SKM-1 treated with dmso at 0.1 percent for 144 hours (cell line): ENCODE data around the gene PPP1R13B.
"Not testable (repeated sequence)": the region's sequence is repeated elsewhere in the genome, so short reads cannot be mapped to it uniquely, and the experiment has no call there.

Experiments used
- DNase-seq: peaks from one replicate; lab custom pipeline; 2025; ENCODE audit not compliant: unreplicated experiment; lab: John Stamatoyannopoulos, UW

The PPP1R13B gene

DNA sequence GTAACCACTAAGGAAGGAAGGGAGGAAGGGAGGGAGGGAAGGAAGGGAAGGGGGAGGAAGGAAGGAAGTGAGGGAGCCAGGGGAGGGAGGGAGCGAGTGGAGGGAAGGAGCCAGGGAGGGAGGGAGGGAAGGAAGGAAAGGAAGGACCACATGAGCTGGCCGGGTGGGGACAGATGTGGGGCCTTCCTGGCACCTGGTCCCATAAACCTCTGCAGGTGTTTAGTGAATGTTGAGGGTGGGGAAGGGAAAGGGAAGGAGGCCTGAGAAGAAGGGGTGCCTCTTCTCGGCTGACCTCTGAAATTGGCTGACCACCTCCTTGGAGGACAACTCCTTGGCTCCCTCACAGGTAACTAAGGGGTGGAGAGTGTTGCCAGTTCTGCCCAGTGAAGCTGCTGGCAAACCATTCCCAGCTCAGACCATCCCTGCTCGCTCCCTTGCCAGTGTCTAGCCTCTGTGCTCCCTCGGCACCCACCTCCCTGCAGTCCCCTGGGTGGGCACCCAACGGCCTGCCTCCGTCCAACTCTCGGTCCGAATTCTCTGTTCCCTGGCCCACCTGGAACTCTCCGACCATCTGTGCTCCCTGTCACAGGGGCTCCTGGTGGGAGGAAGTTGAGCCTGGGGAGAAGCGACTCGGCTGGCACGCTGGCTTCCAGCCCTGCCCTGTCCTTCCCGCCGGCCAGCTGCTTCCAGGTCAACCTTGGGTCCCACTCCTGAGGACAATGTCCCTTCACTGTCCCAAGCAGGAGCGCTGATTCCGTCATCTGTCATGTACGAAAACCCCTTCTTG is 12.2 kb upstream of the PPP1R13B start:
- no peak for DNase-seq

GRCh38 chr14:103858063-103858781 is 10.8 kb upstream of the PPP1R13B start:
- no peak for DNase-seq

DNA sequence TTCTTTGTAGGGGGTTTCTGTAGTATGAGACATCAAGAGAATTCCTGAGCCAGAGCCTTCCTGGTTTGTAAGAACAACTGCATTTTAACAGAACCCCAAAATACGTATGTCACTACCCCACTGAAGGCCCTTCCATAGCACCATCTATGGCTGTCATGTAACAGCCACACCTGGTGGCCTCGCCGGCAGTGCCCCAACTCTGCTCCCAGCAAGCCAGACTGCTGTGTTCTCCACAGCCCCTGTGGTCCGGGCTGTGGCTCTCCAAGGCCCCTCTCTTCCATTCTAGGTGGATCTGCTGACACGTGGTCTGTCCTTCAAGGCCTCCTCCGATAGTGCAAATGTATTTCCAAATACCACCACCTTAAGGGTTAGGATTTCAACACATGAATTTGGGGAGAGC is 9.9 kb upstream of the PPP1R13B start:
- no peak for DNase-seq

GRCh38 chr14:103856607-103857006 is 9.2 kb upstream of the PPP1R13B start:
- no peak for DNase-seq

- no peak for DNase-seq
Measured at GRCh38 chr14:103856105-103856504, 8.7 kb upstream of the PPP1R13B start.

- DNase-seq: no peak
Measured at GRCh38 chr14:103855734-103856095, 8.3 kb upstream of the PPP1R13B start.

DNA sequence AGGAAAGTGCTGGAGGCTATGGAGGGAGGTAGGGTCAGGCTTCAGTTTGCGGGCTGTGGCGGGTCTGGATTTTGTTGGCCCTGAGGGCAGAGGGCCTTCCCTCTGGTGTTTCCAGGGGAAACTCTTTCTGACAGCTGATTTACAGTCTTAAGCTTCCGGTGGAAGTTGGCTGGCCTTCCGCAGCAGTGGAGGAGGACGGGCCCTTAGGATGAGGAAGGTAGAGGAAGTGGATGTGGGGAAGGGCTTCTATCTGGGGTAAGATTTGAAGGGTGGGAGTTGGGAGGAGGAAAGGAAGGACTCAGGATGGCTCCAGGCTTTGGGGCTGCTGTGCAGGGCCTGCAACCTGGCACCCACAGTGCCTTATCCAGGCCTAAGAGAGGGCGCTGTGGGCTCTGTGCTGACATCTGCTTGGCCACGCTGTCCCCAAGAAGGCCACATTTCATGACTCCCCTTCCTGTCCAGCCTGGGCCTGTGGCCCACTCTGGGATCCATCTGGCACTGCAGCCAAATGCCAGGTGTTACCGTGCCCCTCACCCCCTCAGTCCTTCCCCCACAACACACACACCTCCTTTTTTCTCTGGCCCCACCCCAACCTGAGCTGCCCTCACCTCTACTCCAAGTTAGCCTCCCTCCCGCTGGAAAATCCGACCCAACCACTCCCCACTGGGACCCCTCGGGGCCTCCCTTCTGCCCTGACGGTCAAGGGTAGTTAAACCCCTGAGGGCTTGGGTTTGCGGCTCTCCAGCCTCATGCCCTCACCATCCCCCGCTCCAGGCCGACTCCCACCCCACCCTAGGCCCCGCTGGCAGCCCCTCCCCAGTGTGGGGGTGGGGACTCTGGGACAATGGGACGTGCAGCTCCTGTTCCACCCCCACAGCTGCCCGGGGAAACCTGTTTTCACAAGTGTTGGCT is 7.7 kb upstream of the PPP1R13B start:
- DNase-seq: no peak

DNA sequence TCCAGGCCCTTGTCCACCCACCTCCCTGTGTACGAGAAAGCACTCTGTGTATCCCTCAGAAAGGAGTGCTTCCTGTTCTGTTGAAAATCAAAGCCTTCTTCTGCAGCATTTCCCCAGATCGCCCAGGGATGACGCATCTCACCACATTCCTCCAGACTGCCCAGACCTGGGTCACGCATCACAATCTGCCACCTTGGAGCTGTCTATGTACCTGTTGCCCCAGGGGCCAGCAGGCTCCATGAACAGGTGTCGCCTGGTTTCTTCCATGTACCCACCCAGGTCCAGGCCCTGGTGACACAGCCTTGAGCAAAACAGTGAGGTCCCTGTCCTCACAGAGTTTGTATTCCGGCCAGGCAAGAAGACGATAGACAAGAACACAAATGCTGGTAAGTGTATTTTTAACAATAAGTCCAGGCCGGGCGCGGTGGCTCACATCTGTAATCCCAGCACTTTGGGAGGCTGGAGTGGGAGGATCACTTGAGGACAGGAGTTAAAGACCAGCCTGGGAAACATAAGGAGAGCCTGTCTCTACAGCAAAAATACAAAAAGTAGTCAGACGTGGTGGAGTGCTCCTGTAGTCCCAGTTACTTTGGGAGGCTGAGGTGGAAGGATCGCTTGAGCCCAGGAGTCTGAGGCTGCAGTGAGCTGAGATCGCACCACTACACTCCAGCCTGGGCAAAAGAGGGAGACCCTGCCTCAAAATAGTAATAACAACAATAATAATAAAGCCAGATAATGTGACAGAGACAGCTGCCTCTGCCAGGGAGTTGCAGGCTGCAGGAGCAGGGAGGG is 6.8 kb upstream of the PPP1R13B start:
- DNase-seq: no peak

- DNase-seq: no peak
Measured at GRCh38 chr14:103849151-103849886, 1.9 kb upstream of the PPP1R13B start.

DNA sequence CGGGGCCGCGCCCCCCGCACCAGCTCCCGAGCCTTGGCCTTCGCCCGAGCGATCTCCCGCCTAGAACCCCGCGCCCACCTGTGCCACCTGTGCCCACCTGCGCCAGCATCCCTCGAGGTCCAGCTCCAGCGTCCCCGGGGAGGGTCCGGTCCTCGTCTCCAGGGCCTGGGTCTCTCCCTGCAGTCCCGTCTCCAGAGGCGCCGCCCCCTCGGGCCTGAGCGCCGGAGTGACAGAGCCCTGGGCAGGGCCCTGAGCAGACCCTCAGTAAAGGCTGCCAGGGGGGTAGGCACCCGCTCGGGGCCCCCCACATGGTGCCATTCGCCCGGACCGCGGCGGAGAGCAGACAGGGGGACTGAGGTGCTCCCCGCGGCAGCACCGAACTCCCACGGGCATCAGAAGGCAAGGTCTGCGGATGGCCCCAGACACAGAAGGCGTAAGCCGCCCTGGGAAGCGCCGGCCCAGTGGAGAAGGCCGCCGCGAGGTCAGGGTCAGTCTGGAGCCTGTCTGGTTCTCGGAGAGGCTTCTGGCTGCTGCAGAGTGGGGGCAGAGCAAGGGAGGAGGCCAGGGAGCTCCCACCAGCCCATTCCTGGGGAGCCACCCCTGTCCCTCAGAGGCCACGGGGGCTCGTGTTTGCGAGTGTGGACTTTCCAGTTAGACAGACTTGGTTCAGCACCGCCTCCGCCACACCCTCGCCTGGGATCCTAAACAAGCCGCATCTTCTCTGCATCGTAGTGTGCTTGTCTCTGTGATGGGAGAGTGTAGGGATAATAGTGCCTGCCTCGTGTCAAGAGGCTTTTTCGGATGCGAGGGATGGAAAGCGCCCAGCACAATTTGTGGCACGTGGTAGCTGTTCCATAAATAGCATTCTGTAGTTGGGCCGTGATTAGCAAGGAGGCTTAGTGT is 1.1 kb upstream of the PPP1R13B start:
- DNase-seq: no peak

GRCh38 chr14:103846543-103847450 is 578 bp downstream of the PPP1R13B start:
- DNase-seq: no peak

DNA sequence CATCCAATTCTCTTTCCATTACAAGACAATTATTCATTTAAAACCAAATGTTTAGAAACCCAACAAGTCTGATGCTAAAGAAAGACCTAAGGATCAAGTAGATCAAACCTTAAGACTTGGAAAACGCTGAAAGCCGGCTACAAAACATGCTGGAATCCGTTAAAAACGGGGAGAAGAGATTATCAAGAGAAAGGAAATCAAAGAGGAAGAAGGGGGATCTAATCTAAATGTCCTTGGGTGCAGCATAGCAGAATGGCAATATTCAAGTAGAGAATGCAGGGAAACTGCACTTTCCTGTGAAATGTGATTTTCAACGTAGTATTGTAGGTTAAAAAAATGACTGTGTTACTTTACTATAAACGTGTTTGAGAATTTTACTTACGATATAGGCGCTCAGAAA is 1.3 kb downstream of the PPP1R13B start:
- DNase-seq: no peak

- DNase-seq: no peak
Measured at GRCh38 chr14:103845327-103845726, 2.0 kb downstream of the PPP1R13B start.

GRCh38 chr14:103841265-103841664 is 6.1 kb downstream of the PPP1R13B start:
- DNase-seq: not testable (repeated sequence)

DNA sequence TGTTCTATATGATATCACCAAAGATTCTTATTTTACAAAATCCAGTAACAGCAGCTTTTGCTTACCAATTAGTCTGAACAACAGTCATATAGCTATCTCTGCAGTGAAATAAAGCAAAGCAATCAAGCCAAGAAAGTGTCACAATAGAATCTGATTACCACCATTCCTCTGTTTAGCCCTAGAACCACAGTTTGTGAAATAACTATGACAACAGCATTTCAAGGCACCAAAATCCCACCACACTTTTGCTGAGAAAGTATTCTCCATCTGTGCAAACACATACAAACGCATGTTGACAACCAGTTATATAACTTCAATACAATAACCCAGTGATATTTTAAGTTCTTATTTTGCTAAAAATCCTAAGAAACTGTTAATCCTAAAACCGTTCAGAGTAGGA is 7.4 kb downstream of the PPP1R13B start:
- DNase-seq: no peak

DNA sequence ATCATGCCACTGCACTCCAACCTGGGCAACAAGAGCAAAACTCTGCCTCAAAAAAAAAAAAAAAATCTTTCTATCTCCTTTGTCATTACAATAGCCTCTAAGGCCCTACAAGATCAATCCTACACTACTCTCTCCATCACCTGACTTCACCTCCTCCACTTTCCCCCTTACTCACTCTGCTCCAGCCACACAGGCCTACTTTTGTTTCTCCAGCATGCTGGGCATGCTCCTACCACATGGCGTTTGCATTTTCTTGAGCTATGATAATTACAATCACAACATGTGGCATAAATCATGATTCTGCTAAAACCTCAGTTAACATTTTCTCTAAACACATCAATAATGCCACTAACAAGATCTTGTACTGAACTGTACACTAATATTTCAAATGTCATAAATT is 7.8 kb downstream of the PPP1R13B start:
- no peak for DNase-seq

DNA sequence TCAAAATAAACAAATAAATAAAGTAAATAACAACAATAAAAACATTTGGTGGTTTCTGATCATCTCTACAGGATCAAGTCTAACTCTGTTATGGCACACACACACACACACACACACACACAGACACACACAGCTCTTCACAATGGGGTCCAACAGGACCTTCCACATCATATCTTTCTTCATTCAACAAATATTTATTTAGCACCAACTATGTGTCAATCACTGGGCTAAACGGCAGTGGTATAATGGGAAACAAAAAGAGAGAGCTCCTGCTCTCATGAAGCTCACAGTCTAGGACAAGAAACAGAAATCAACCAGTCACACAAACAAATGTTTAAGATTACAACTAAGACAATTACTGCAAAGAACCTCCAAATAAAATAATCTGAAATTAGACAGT is 9.3 kb downstream of the PPP1R13B start:
- DNase-seq: no peak
